Fibroblast of gingiva (primary cell): Measurements from ENCODE around the gene POTEF.
"Not testable (repeated sequence)": the region's sequence is repeated elsewhere in the genome, so short reads cannot be mapped to it uniquely, and the experiment has no call there.

Experiments
- DNase-seq: peaks from one replicate; pipeline ENCODE4 v3.0.0-alpha.2; 2011; ENCODE audit warnings: low read depth

The POTEF gene

DNA sequence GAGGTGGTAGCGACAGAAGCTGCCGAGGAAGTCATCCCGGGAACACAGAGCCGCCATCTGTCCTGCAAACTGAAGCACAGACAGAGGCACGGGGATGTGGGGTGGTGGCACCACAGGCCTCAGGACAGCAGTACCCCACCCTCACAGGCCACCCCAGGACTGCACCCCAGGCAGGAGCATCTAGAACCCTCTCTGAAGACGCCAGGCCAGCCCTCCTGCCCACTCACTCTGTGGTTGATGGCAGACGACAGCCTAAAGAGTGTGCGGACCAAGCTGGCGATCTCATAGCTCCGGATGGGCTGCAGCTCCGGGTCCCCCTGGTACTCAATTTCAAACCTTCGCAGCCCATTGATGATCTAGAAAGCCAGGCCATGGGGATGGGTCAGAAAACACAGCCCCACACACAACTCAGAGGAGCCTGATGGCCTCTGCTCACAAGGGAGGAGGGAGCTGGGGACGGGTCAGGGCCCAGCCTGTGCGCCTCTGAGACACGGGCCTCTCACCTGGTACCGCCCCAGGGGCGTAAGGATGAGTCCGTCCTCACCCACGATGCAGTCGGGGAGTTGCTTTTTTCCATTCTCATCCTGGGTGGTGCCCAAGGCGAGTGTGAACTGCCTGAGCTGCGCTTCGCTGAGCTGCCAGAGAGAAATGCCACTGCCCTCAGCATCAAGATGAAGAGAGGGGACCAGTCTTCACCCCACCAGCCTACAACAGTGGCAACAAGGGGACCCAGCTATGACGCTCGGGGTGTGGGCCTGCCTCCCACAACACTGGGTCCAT lies 24.0 kb upstream of the POTEF start:
- no peak for DNase-seq

- DNase-seq, result not testable (repeated sequence)
Measured at GRCh38 chr2:130152136-130152815, 23.3 kb upstream of the POTEF start.

- not testable (repeated sequence) for DNase-seq
Measured at GRCh38 chr2:130151145-130151512, 22.1 kb upstream of the POTEF start.

DNA sequence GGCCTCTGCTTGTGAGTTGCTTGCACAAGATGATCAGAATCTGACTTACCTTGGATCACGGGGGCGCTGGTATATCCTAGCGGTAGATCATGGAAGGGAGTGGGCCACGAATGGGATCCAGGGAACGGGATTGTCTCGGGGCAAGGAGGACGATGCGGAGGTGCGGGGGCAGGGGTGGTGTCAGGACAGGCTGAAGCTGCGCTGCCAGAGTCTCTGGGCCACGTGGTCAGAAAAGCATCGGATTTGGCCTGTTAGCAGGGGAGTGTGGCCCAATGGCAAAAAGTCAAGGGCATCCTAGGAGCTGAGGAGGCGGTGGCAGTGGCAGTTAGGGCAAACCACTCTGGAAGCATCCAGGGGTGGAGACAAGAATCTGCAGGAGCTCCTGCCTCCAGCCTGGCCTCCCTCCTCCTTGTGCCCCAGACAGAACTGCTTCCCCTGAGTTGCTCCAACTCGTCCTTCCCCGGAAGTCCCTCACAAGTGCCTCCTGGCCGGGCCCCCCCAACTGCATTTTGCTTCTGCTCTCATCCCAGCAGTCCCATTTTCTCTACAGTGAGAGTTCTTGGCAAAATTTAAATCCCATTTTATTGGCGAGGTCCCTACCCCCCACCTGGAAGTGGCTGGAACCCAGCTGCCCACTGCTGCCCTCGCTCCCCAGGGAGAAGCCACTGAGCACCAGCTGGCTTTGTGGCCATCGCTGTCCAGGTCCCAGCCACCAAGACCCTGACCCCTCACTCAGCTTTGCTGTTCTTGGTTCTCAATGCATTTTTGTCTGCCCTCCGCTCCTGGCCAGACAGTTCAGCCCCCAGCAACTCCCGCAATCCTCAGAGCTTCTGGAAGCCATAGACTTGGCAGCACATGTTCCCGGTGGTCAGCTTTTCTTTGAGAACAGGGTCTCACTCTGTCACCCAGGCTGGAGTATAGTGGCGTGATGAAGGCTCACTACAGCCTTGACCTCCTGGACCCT lies 21.4 kb upstream of the POTEF start:
- DNase-seq, result no peak

- DNase-seq, result not testable (repeated sequence)
Measured at GRCh38 chr2:130148515-130148914, 19.5 kb upstream of the POTEF start.

- DNase-seq, result peak; percentile 25
Measured at GRCh38 chr2:130145006-130145414, 16.0 kb upstream of the POTEF start, which contains the start of gene CCDC74B. CCDC74B (minus strand) TSS chr2:130145112; CDS start chr2:130144996, 116 bp downstream.

- not testable (repeated sequence) for DNase-seq
Measured at GRCh38 chr2:130143266-130144039, 14.4 kb upstream of the POTEF start.

GRCh38 chr2:130142396-130143265 lies 13.6 kb upstream of the POTEF start:
- DNase-seq, result not testable (repeated sequence)

DNA sequence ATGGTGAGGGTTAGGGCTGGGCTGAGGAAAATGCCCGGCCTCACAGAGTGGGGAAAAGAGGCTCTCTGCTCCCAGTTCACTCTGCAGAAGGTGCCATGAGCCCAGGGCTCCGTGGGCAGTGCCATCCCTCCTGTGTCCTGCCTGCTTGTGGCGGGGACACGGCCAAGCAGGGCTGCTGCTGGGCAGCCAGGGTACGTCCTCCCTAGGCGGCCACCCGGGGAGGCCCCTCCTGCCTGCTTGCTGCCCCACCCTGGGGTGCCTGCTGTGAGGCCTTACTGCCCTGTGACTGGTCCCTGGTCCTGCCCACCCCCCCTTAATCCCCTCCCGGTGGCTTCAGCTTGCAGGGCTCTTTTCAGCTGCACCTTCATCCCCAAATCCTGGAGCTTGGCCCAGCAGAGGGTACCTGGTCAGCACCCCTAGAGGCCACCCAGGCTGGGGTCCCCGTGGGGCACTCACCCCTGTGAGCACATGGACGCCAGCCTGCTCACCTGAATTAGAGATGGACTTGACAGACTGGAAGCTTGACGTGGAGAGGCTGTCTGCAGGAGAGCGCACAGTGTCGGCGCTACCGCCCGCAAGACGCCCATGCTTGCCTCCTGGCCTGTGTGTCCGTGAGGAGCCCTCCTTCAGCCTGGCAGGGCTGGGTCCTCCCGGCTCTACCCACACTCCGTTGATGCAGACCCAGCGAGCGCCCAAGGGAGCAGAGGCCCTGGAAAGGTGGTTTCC lies 12.8 kb upstream of the POTEF start:
- not testable (repeated sequence) for DNase-seq

- DNase-seq, result not testable (repeated sequence)
Measured at GRCh38 chr2:130141002-130141401, 12.0 kb upstream of the POTEF start.

DNA sequence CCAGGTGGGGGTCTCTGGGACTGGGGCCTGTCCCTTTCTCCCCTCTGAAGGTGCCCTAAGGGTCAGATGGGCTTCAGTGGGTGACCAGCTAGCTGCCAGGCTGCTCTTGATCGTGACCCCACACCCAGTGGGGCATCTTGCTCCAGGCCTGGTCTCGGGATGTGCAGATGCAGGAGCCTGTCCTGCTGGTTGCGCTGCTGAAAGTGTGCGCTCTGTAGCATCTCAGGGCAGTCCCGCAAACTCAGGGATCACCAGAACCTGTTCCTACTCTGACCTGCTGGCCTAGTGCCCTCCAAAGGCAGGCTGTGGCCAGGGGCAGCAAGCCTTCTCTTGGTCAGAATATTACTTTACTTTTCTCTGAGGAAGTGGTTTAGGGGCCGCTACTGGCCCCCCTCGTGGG lies 11.5 kb upstream of the POTEF start:
- not testable (repeated sequence) for DNase-seq

- DNase-seq, result not testable (repeated sequence)
Measured at GRCh38 chr2:130139331-130140280, 10.6 kb upstream of the POTEF start.

- not testable (repeated sequence) for DNase-seq
Measured at GRCh38 chr2:130138841-130139251, 9.8 kb upstream of the POTEF start.

DNA sequence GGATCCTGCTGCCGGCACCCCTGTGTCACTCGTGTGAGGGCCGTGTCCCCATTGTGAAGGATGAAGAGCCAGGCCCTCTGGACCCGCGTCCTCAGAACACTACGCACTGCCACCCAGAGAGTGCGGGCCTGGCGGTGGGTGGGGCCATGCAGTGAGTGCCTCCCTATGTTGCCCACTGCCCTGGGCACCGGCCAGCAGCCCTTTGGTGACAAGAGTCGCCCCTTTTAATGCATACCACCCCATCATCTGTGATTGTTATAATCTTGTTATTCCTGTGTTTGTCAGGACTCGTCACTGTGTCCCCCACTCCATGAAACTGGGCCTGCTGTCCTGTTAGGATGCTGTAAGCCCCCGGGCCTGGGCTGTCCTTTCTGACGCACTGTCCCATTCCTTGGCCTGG lies 9.3 kb upstream of the POTEF start:
- DNase-seq, result not testable (repeated sequence)

GRCh38 chr2:130137118-130137517 lies 8.1 kb upstream of the POTEF start:
- not testable (repeated sequence) for DNase-seq

DNA sequence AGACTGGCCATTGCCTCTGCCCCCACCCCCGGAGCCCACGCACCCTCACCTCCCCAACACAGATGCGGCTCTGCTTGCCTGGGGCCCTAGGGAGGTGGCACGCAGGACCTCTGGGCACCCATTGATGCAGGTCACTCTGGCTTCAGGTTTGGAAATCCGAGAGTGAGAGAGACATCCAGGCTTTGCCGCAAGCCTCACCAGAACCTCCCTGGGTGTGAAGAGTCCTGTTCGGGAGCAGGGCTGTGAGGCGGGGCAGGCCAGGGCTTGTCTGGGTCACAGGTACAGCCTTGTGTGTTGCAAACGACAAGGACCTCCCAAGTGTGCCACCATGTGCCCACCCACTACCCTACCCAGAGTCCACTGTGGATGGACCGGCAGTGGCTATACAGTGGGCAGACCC lies 7.5 kb upstream of the POTEF start:
- DNase-seq, result not testable (repeated sequence)

GRCh38 chr2:130135692-130136541 lies 6.9 kb upstream of the POTEF start:
- peak; percentile 0 for DNase-seq
